ENCODE results near the gene FAM83G. TPM values are rescaled to one million over a fixed set of nuclear protein-coding genes. Genes with fewer than 3 reads are reported as not detected.

The FAM83G gene
- total RNA-seq, 1 experiment from 2014 or later: 38.7 TPM

GRCh38 chr17:18968945-18969887, 35.3 kb downstream of the FAM83G start:
- H3K9me3 ChIP-seq (ENCODE audit: control insufficient read depth, low read depth, low read length): no peaks in the 10 kb centered on the region
- H3K14ac ChIP-seq (ENCODE audit: insufficient read depth, low read length): no peak overlapping the region; the same call in 1 of the 2 replicates
- no peak overlapping the region for H2AK5ac ChIP-seq (ENCODE audit: insufficient read length, low read length)
- no peak overlapping the region for H2BK12ac ChIP-seq (ENCODE audit: insufficient read length, low read depth, low read length)
- no peak overlapping the region for H3K56ac ChIP-seq (ENCODE audit: insufficient read length, low read depth, low read length)
- H2BK120ac ChIP-seq (ENCODE audit: low read depth, low read length, poor library complexity, severe bottlenecking): no peak overlapping the region
- peaks cover 27 to 33% of the 10 kb centered on the region in 2 experiments for H3K4me1 Mint-ChIP-seq
- H2BK15ac ChIP-seq (ENCODE audit: low read depth, low read length): no peak overlapping the region
- H3K4me2 ChIP-seq (ENCODE audit: insufficient read depth, insufficient read length, low read length): no peak overlapping the region
- H3K4ac ChIP-seq (ENCODE audit: low read depth, low read length): no peak overlapping the region
- no peaks in the 10 kb centered on the region for H4K20me1 ChIP-seq (ENCODE audit: control insufficient read depth, insufficient read depth, insufficient read length)
- no peaks in the 10 kb centered on the region for H3K79me2 ChIP-seq (ENCODE audit: insufficient read depth, low read length)
- H4K5ac ChIP-seq (ENCODE audit: insufficient read length, low read depth, low read length): no peak overlapping the region
- no peak overlapping the region for H2AFZ ChIP-seq (ENCODE audit: low read length)
- H3K18ac ChIP-seq (ENCODE audit: insufficient read length, low read depth, low read length): no peak overlapping the region
- H3K9me3 Mint-ChIP-seq: no peaks in the 10 kb centered on the region
- no peaks in the 10 kb centered on the region for H3K4me1 ChIP-seq (ENCODE audit: insufficient read depth, low read length)
- no peaks in the 10 kb centered on the region for H3K79me1 ChIP-seq (ENCODE audit: insufficient read depth, low read depth, low read length, poor library complexity, severe bottlenecking)
- H3K27me3 Mint-ChIP-seq (ENCODE audit: low read depth): no peaks in the 10 kb centered on the region
- no peak overlapping the region for H2BK5ac ChIP-seq (ENCODE audit: insufficient read length, low read length)
- WGBS (ENCODE audit: extremely low coverage, insufficient read length, low lambda C conversion rate): no CpG with 5 or more reads among the region's 23 CpGs
- H3T11ph ChIP-seq (ENCODE audit: low read length): no peak overlapping the region
- no peak overlapping the region for H4K8ac ChIP-seq (replicated peaks; ENCODE audit: insufficient read length, low read depth, low read length)
- no peak overlapping the region for H3K4me3 Mint-ChIP-seq
- no peak overlapping the region for H3K27ac ChIP-seq (ENCODE audit: insufficient read length, low read depth, low read length)
- no peak overlapping the region for H2BK20ac ChIP-seq (ENCODE audit: low read depth, low read length, poor library complexity, severe bottlenecking)
- H3K27me3 ChIP-seq (ENCODE audit: insufficient read depth, low read length): no peaks in the 10 kb centered on the region
- peaks cover 2 to 34% (median 31%) of the 10 kb centered on the region in 3 experiments; a peak in 6 of 7 replicates for H3K36me3 Mint-ChIP-seq (ENCODE audit: insufficient read depth in 1 of 3, low read depth in 3 of 3)
- peak overlapping the region in 2 of 3 experiments; percentile 75 to 81; a peak in 3 of 7 replicates for H3K27ac Mint-ChIP-seq
- H3K9ac ChIP-seq (ENCODE audit: extremely low read depth, insufficient read length, low read length): no peak overlapping the region
- H3K23me2 ChIP-seq (ENCODE audit: insufficient read length, low read depth, low read length, poor library complexity, severe bottlenecking): no peaks in the 10 kb centered on the region
- DNase-seq: no peak
- H3K23ac ChIP-seq (ENCODE audit: insufficient read length, low read depth, low read length): no peak overlapping the region
- no peak overlapping the region for H4K91ac ChIP-seq (ENCODE audit: insufficient read length, low read depth, low read length)
- no peak for TF ChIP-seq CTCF (conservative IDR thresholded peaks at IDR 0.05)
